NCI-H2196 treated with DMSO at 0.1 percent for 48 hours (cell line): Measurements from ENCODE around the gene TIPIN.
"Not testable (repeated sequence)": the region's sequence is repeated elsewhere in the genome, so short reads cannot be mapped to it uniquely, and the experiment has no call there.

Source experiments
- DNase-seq: peaks from one replicate; lab custom pipeline; 2025; ENCODE audit not compliant: unreplicated experiment; lab: John Stamatoyannopoulos, UW

TIPIN gene

GRCh38 chr15:66356359-66357236, at the start of gene TIPIN:
Gene TIPIN, minus strand, starts transcription at chr15:66356685. Its CDS starts 3,738 bp downstream, at chr15:66352947.
- DNase-seq, result peak; percentile 65

GRCh38 chr15:66405615-66406014, 49.1 kb upstream of the TIPIN start:
- no peak for DNase-seq

GRCh38 chr15:66405007-66405406, 48.5 kb upstream of the TIPIN start:
- DNase-seq, result no peak

- DNase-seq, result no peak
Observed at GRCh38 chr15:66404532-66404931, 48.0 kb upstream of the TIPIN start.

- no peak for DNase-seq
Observed at GRCh38 chr15:66404122-66404521, 47.6 kb upstream of the TIPIN start.

- no peak for DNase-seq
Observed at GRCh38 chr15:66403323-66403722, 46.8 kb upstream of the TIPIN start.

GRCh38 chr15:66402761-66403284, 46.3 kb upstream of the TIPIN start:
- no peak for DNase-seq

GRCh38 chr15:66401130-66402021, 44.9 kb upstream of the TIPIN start:
- DNase-seq, result no peak

GRCh38 chr15:66400351-66400774, 43.9 kb upstream of the TIPIN start:
- DNase-seq, result no peak

GRCh38 chr15:66399276-66399675, 42.8 kb upstream of the TIPIN start:
- no peak for DNase-seq

GRCh38 chr15:66394915-66395314, 38.4 kb upstream of the TIPIN start:
- DNase-seq, result no peak

GRCh38 chr15:66394472-66394871, 38.0 kb upstream of the TIPIN start:
- DNase-seq, result no peak

GRCh38 chr15:66393037-66393436, 36.6 kb upstream of the TIPIN start:
- DNase-seq, result not testable (repeated sequence)

GRCh38 chr15:66390678-66391077, 34.2 kb upstream of the TIPIN start:
- DNase-seq, result no peak

GRCh38 chr15:66389859-66390381, 33.4 kb upstream of the TIPIN start:
- no peak for DNase-seq

GRCh38 chr15:66389098-66389858, 32.8 kb upstream of the TIPIN start:
- no peak for DNase-seq

- no peak for DNase-seq
Observed at GRCh38 chr15:66388576-66388975, 32.1 kb upstream of the TIPIN start.

- no peak for DNase-seq
Observed at GRCh38 chr15:66388043-66388363, 31.5 kb upstream of the TIPIN start.

- no peak for DNase-seq
Observed at GRCh38 chr15:66387163-66388042, 30.9 kb upstream of the TIPIN start.
